Spleen (tissue), 11 donors: Measurements from ENCODE around the gene FBXL4. TPM values are rescaled to one million over a fixed set of nuclear protein-coding genes. Genes with fewer than 3 reads are reported as not detected.

Source experiments
- DNase-seq: peaks from one replicate; pipeline ENCODE4 v3.0.0-alpha.2; 2020
- H3K27ac ChIP-seq, 8 donors: fragments of 200-600 bp; sonication (generic) in 7 of 8; 1 replicate in 4 of 8; 2 replicates in 4 of 8; pipeline versions ENCODE4 v1.5.0 to v1.8.0; 2016 to 2021; ENCODE audit warnings: inconsistent platforms in 4 of 8, mild to moderate bottlenecking in 4 of 8, moderate library complexity in 1 of 8
- H3K27me3 ChIP-seq, 7 donors: fragments of 200-600 bp; sonication (generic) in 6 of 7; replicated peaks in 1 of 7; 1 replicate in 4 of 7; 2 replicates in 3 of 7; pipeline versions ENCODE4 v1.5.0 to v1.8.0; 2016 to 2021; ENCODE audit warnings: inconsistent platforms in 3 of 7, mild to moderate bottlenecking in 1 of 7
- H3K36me3 ChIP-seq, 6 donors: fragments of 200-600 bp; sonication (generic) in 5 of 6; 1 replicate in 4 of 6; 2 replicates in 2 of 6; pipeline versions ENCODE4 v1.5.0 to v1.8.0; 2016 to 2021; ENCODE audit warnings: inconsistent platforms in 2 of 6
- H3K4me1 ChIP-seq, 6 donors: fragments of 200-600 bp; sonication (generic) in 5 of 6; 1 replicate in 3 of 6; 2 replicates in 3 of 6; pipeline versions ENCODE4 v1.5.0 to v1.8.0; 2016 to 2021; ENCODE audit warnings: inconsistent platforms in 3 of 6
- H3K4me3 ChIP-seq, 8 donors: fragments of 200-600 bp; sonication (generic) in 7 of 8; 1 replicate in 4 of 8; 2 replicates in 4 of 8; pipeline versions ENCODE4 v1.5.0 to v1.8.0; 2016 to 2021; ENCODE audit warnings: inconsistent platforms in 4 of 8, mild to moderate bottlenecking in 4 of 8, moderate library complexity in 2 of 8
- H3K9me3 ChIP-seq, 8 donors: fragments of 200-600 bp; sonication (generic) in 7 of 8; 1 replicate in 4 of 8; 2 replicates in 4 of 8; pipeline versions ENCODE4 v1.5.0 to v1.8.0; 2016 to 2021; ENCODE audit warnings: inconsistent platforms in 4 of 8
- POLR2A ChIP-seq, 3 donors: fragments of 450-650 bp; IDR thresholded peaks; one replicate each; pipeline ENCODE4 v1.5.1; 2017; ENCODE audit warnings: antibody characterized with exemption in 3 of 3, mild to moderate bottlenecking in 1 of 3
- POLR2AphosphoS5 ChIP-seq, 3 donors: sonication (generic); formaldehyde crosslinking; IDR thresholded peaks; one replicate each; pipeline ENCODE4 v1.5.1; 2017; ENCODE audit warnings: antibody characterized with exemption in 3 of 3
- WGBS, 5 donors: extraction: QIAGEN DNeasy Blood & Tissue Kit in 3 of 5; methylation state at CpG; one replicate each; pipeline versions ENCODE4 v1.1.5 to v1.1.7; 2013 to 2018; 5-methylcytosine and 5-hydroxymethylcytosine counted together
- intact Hi-C: fragments of 100-400 bp; cut with DNase I; formaldehyde crosslinking; loops from one replicate; pipeline ENCODE4 v1.15.0; 2023; ENCODE audit warnings: low total_unique reads
- polyA plus RNA-seq, 3 donors: library from polyadenylated mRNA; stranded (reverse); fragments of 200-250 nt; gene quantifications; one replicate each; pipeline ENCODE4 v1.2.1, GENCODE V29; 2013
- total RNA-seq, 7 donors: library from RNA; depleted of rRNA in 3 of 7; stranded (reverse); fragments of >200 nt in 3 of 7; fragmentation: NEBNext Ultra II Directional in 4 of 7; extraction: Animal tissue kit (Norgen Biotek cat#: 25700) in 4 of 7; gene quantifications; one replicate each; pipeline versions ENCODE4 v1.1.0 to v1.2.1, GENCODE V29; 2016 to 2021
- TF ChIP-seq, protein P1 (sequence below), 11 experiments: fragments of 200-600 bp in 7 of 11; fragments of 450-650 bp in 4 of 11; sonication (generic) in 4 of 11; IDR thresholded peaks in 8 of 11; conservative IDR thresholded peaks in 3 of 11; 1 replicate in 7 of 11; 2 replicates in 4 of 11; pipeline versions ENCODE4 v1.4.0 to v1.8.0; 2016 to 2021; ENCODE audit warnings: antibody characterized with exemption in 11 of 11, inconsistent platforms in 4 of 11, mild to moderate bottlenecking in 1 of 11
- donor health status: healthy with polysubstance abuse.
- donor health status: DM: no; HTN: no; CAD: no; lungs with moderate emphysema.
- donor health status: DM: no; HTN: no; CAD: no.
- donor health status: Bipolar disorder and iron deficiency.
- donor health status: healthy.
- donor health status: DM: no; HTN: no; CAD: no.
- donor health status: DM: yes; HTN: yes; CAD: no.

The FBXL4 gene
- total and polyA plus RNA-seq, 10 donors, result 2.7 to 27.0 (median 19.1) TPM

DNA sequence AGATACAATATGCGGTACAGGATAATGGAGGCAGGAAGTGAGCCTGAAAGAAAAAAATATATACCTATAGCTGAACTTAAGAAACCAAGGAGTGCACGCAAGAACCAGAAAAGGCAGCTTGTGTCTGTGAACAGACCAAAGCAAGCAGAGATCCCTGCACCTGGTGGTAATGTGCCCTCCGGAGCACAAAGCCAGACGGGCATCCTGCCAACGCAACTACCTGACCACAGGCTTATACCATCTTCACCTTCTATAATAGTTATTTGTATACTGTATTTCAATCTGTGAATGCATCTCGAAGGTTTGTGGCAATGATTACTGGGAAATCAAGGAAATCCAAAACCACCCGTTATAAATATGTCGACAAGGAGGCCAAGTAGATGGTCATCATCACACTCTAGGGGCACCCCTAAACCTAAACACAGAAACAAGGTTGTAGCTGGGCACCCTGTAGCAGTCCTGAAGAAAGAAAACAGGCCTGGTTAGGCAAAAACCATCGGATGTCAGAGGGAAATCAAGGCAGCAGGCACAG, 801 bp downstream of the FBXL4 start:
- intact Hi-C loops, result no loop called here
- Histone ChIP-seq H3K9me3 (peaks cover 0 to 16% (median 10%) of the 10 kb centered on the region in 8 donors), H3K4me1 (peaks cover 15 to 33% (median 27%) of the 10 kb centered on the region in 6 donors), H3K4me3 (peak overlapping the region; percentile 65 to 93 (median 78)), H3K27ac (peak overlapping the region; percentile 74 to 95 (median 90)), H3K36me3 (no peaks in the 10 kb centered on the region), H3K27me3 (no peaks in the 10 kb centered on the region)
- peak; percentile 85 for DNase-seq
- 3 to 4% (median 4%) methylated on average over 9 of the region's 9 CpGs for WGBS, 5 donors
- TF ChIP-seq POLR2AphosphoS5 (IDR thresholded peaks at IDR 0.05) (no peak), POLR2A (IDR thresholded peaks at IDR 0.05) (no peak)
- TF ChIP-seq, protein P1, sequence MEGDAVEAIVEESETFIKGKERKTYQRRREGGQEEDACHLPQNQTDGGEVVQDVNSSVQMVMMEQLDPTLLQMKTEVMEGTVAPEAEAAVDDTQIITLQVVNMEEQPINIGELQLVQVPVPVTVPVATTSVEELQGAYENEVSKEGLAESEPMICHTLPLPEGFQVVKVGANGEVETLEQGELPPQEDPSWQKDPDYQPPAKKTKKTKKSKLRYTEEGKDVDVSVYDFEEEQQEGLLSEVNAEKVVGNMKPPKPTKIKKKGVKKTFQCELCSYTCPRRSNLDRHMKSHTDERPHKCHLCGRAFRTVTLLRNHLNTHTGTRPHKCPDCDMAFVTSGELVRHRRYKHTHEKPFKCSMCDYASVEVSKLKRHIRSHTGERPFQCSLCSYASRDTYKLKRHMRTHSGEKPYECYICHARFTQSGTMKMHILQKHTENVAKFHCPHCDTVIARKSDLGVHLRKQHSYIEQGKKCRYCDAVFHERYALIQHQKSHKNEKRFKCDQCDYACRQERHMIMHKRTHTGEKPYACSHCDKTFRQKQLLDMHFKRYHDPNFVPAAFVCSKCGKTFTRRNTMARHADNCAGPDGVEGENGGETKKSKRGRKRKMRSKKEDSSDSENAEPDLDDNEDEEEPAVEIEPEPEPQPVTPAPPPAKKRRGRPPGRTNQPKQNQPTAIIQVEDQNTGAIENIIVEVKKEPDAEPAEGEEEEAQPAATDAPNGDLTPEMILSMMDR (IDR thresholded peaks at IDR 0.05 in 8 of 11, conservative IDR thresholded peaks at IDR 0.05 in 3 of 11), result no peak

DNA sequence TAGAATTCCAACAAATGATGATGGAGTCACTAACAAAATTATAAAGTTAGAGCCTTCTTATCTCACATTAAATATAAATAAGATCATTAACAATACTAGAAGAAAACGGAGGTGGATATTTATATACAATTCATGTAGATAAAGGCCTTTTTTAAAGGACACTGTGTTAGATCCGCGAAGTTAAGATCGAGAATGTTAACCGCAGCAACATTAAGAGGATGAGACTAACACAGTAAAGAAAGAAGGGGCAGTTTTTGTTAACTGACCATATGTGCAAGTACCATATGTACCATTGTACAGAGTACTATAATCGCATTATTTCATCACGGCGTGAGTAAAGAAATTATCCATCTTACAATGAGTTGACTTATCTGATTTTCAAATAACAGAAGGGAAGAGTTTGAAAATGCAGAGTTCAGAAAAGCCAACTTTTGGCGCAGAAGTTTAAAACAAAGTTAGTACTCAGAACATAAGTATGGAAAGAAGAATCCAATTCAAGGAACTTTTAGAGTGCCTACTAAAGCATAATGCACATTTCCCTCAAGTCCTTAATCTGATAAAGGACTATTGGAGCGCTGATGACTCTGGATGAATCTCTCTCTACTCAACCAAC, 1.4 kb downstream of the FBXL4 start:
- DNase-seq, result no peak
- 84 to 88% (median 85%) methylated on average over 10 of the region's 10 CpGs for WGBS, 5 donors
- H3K27ac ChIP-seq, result peak overlapping the region in 4 of 8 donors; percentile 87 to 95 (median 92)

DNA sequence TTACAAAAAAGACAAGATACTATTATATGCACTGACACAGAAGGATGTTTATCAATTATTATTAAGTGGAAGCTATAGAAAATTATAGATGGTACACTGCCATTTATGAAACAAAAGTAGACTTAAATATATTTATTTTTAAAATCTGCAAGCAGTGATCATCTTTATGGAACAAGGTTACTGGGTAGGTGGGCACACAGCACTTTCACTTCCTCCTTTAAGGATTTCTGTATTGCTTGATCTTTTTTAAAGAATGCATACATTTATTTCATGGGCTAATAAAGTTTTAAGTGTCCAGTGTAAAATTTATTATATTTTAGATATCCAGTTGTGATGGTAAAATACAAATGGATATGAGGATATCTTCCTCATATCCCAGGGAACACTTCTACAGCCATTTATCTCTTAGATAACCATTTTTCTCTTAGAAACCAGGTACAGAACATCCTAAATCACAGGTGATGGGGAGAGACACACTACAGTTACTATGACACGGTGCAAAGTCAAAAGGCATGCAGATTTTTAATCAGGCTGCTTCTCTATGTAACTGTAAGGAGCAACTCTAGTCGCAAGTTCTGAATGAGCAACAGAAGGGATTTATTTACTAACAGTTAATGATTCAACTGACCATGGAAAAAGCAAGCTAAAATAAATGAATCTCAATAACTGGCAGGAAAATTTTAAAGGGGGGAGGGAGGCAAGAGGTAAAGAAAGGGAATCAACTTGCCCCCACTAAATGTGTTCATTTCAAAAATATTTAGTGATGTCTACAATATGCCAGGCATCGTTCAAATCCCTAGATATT, 2.2 kb downstream of the FBXL4 start:
- H3K27me3 ChIP-seq, result no peaks in the 10 kb centered on the region
- H3K9me3 ChIP-seq, result peaks cover 0 to 25% (median 17%) of the 10 kb centered on the region in 8 donors
- no peak overlapping the region for H3K27ac ChIP-seq
- no peak overlapping the region for H3K4me3 ChIP-seq
- 74 to 87% (median 79%) methylated on average over 3 of the region's 3 CpGs for WGBS, 5 donors
- intact Hi-C loops, result no loop called here
- TF ChIP-seq POLR2AphosphoS5 (IDR thresholded peaks at IDR 0.05) (no peak), POLR2A (IDR thresholded peaks at IDR 0.05) (no peak)
- TF ChIP-seq, protein P1 (IDR thresholded peaks at IDR 0.05 in 8 of 11, conservative IDR thresholded peaks at IDR 0.05 in 3 of 11), result no peak
- no peak for DNase-seq
- H3K4me1 ChIP-seq, result peaks cover 15 to 35% (median 27%) of the 10 kb centered on the region in 6 donors
- peaks cover 0 to 5% (median 0%) of the 10 kb centered on the region in 6 donors for H3K36me3 ChIP-seq

More for the DNA sequence above, 1.4 kb downstream of the FBXL4 start:
- Histone ChIP-seq H3K9me3 (peaks cover 0 to 18% (median 10%) of the 10 kb centered on the region in 8 donors), H3K36me3 (no peaks in the 10 kb centered on the region), H3K4me3 (peak overlapping the region; percentile 65 to 93 (median 78)), H3K4me1 (peaks cover 15 to 33% (median 27%) of the 10 kb centered on the region in 6 donors), H3K27me3 (no peaks in the 10 kb centered on the region)
- intact Hi-C loops, result no loop called here
- TF ChIP-seq, protein P1 (IDR thresholded peaks at IDR 0.05 in 8 of 11, conservative IDR thresholded peaks at IDR 0.05 in 3 of 11), result no peak
- TF ChIP-seq POLR2AphosphoS5 (IDR thresholded peaks at IDR 0.05), result no peak
- TF ChIP-seq POLR2A (IDR thresholded peaks at IDR 0.05), result no peak
